DOHH2 (cell line): ENCODE results near the gene FRK.

ENCODE experiments used
- H3F3A ChIP-seq: fragments of 200-600 bp; sonication (generic), shearing (Covaris generic); 2 replicates; pipeline ENCODE4 v1.6.0; 2016; ENCODE audit warnings: antibody characterized with exemption, mild to moderate bottlenecking; ENCODE audit not compliant: control insufficient read depth, insufficient read depth
- H3K27ac ChIP-seq: fragments of 200-600 bp; sonication (generic); 2 replicates; pipeline ENCODE4 v1.5.1; 2014; ENCODE audit warnings: low read depth, mild to moderate bottlenecking, low read length, moderate library complexity
- H3K27me3 ChIP-seq: fragments of 200-600 bp; sonication (generic); 2 replicates; pipeline ENCODE4 v1.6.1; 2014; ENCODE audit warnings: mild to moderate bottlenecking, low read length, mixed read lengths; ENCODE audit not compliant: control insufficient read depth
- H3K36me3 ChIP-seq: fragments of 200-600 bp; sonication (generic); 2 replicates; pipeline ENCODE4 v1.6.1; 2014; ENCODE audit warnings: mild to moderate bottlenecking, low read length, moderate library complexity, mixed read lengths; ENCODE audit not compliant: control insufficient read depth
- H3K4me1 ChIP-seq: fragments of 200-600 bp; sonication (generic); 2 replicates; pipeline ENCODE4 v1.6.1; 2014; ENCODE audit warnings: mild to moderate bottlenecking, low read length, mixed read lengths; ENCODE audit not compliant: control insufficient read depth
- H3K4me2 ChIP-seq: fragments of 200-600 bp; sonication (generic); 2 replicates; pipeline ENCODE4 v1.6.0; 2014; ENCODE audit warnings: mild to moderate bottlenecking, low read length, moderate library complexity
- H3K4me3 ChIP-seq: fragments of 200-600 bp; sonication (generic); 2 replicates; pipeline ENCODE4 v1.5.1; 2014; ENCODE audit warnings: mild to moderate bottlenecking, low read length, mixed read lengths
- H3K79me2 ChIP-seq: fragments of 200-600 bp; sonication (generic); 2 replicates; pipeline ENCODE4 v1.6.1; 2014; ENCODE audit warnings: mild to moderate bottlenecking, low read length, mixed read lengths; ENCODE audit not compliant: control insufficient read depth
- H3K9me2 ChIP-seq: fragments of 200-600 bp; sonication (generic); replicated peaks from 2 replicates; pipeline ENCODE4 v1.6.1; 2014; ENCODE audit warnings: mild to moderate bottlenecking, low read length, mixed read lengths; ENCODE audit not compliant: control insufficient read depth
- H3K9me3 ChIP-seq: fragments of 200-600 bp; sonication (generic); 2 replicates; pipeline ENCODE4 v1.6.1; 2014; ENCODE audit warnings: antibody characterized with exemption, low read length, mixed read lengths; ENCODE audit not compliant: control insufficient read depth, insufficient read depth
- H4K20me1 ChIP-seq: fragments of 200-600 bp; sonication (generic); 2 replicates; pipeline ENCODE4 v1.6.0; 2014; ENCODE audit warnings: low read depth, mild to moderate bottlenecking, antibody characterized with exemption, low read length, moderate library complexity; ENCODE audit not compliant: control insufficient read depth, insufficient read depth
- CTCF ChIP-seq: fragments of 200-600 bp; sonication (generic); IDR thresholded peaks from one replicate; pipeline ENCODE4 v1.5.1; 2014; ENCODE audit warnings: antibody characterized with exemption, mild to moderate bottlenecking, low read depth, low read length; ENCODE audit not compliant: poor library complexity, severe bottlenecking
- EZH2phosphoT487 ChIP-seq: fragments of 200-600 bp; sonication (generic); IDR thresholded peaks from 2 replicates; pipeline ENCODE4 v1.6.1; 2017; ENCODE audit warnings: borderline replicate concordance, mild to moderate bottlenecking, antibody characterized with exemption, low read length, moderate library complexity, mixed read lengths

FRK gene

GRCh38 chr6:116084284-116084683 lies 23.6 kb upstream of the FRK start:
- no peaks in the 10 kb centered on the region for H3F3A ChIP-seq
- H3K9me3 ChIP-seq, result no peaks in the 10 kb centered on the region
- no peak overlapping the region for H3K27ac ChIP-seq
- no peaks in the 10 kb centered on the region for H3K36me3 ChIP-seq
- H3K27me3 ChIP-seq, result peaks cover 3% of the 10 kb centered on the region; the same call in 1 of the 2 replicates
- H3K9me2 ChIP-seq, result no peaks in the 10 kb centered on the region
- no peaks in the 10 kb centered on the region for H3K4me1 ChIP-seq
- H3K4me3 ChIP-seq, result no peak overlapping the region
- H3K4me2 ChIP-seq, result no peak overlapping the region
- no peaks in the 10 kb centered on the region for H3K79me2 ChIP-seq
- no peak for TF ChIP-seq CTCF
- TF ChIP-seq EZH2phosphoT487, result no peak
- no peaks in the 10 kb centered on the region for H4K20me1 ChIP-seq

DNA sequence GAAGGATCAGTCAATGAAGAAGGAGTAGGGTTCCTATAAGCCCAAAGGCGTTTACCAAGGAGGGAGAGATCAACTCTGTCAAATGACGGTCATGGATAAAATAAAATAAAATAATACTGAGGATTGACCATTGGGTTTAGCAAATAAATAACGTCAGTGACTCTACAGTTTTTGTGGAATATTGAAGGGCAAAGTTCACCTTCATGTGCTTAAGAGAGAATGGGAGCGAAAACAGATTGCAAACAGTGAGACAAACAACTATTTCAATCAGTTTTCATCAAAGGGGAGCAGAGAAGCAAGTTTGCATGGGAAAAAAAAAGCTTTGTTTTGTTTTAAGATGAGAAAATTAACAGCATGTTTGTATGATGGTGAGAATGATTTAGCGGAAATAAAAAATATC lies 22.4 kb upstream of the FRK start:
- Histone ChIP-seq H3K79me2 (no peaks in the 10 kb centered on the region), H3K27me3 (peaks cover 3% of the 10 kb centered on the region; the same call in 1 of the 2 replicates), H3F3A (no peaks in the 10 kb centered on the region), H3K27ac (no peak overlapping the region), H3K36me3 (no peaks in the 10 kb centered on the region), H3K4me3 (no peak overlapping the region), H4K20me1 (no peaks in the 10 kb centered on the region), H3K9me2 (no peaks in the 10 kb centered on the region), H3K9me3 (no peaks in the 10 kb centered on the region), H3K4me1 (no peaks in the 10 kb centered on the region), H3K4me2 (no peak overlapping the region)
- TF ChIP-seq EZH2phosphoT487, result no peak
- no peak for TF ChIP-seq CTCF

GRCh38 chr6:116078945-116079344 lies 18.3 kb upstream of the FRK start:
- Histone ChIP-seq H3K9me3 (no peaks in the 10 kb centered on the region), H3K4me1 (no peaks in the 10 kb centered on the region), H3F3A (no peaks in the 10 kb centered on the region), H3K9me2 (no peaks in the 10 kb centered on the region), H3K27me3 (peaks cover 3% of the 10 kb centered on the region; the same call in 1 of the 2 replicates), H3K4me3 (no peak overlapping the region), H3K36me3 (no peaks in the 10 kb centered on the region), H4K20me1 (no peaks in the 10 kb centered on the region), H3K27ac (no peak overlapping the region), H3K79me2 (no peaks in the 10 kb centered on the region), H3K4me2 (no peak overlapping the region)
- TF ChIP-seq CTCF (no peak), EZH2phosphoT487 (no peak)
